HEK293 (cell line): ENCODE results near the gene NFATC2IP.

Source experiments
- CTCF ChIP-seq: fragments of 450-650 bp; formaldehyde crosslinking; IDR thresholded peaks from 2 replicates; pipeline ENCODE4 v1.5.1; 2016; ENCODE audit warnings: missing biosample characterization, missing genetic modification characterization
- KLF10 ChIP-seq: fragments of 450-650 bp; IDR thresholded peaks from 2 replicates; pipeline ENCODE4 v1.5.1; 2018; ENCODE audit warnings: missing biosample characterization, mild to moderate bottlenecking, missing genetic modification characterization
- KLF16 ChIP-seq: fragments of 450-650 bp; formaldehyde crosslinking; IDR thresholded peaks from 2 replicates; pipeline ENCODE4 v1.5.1; 2017; ENCODE audit warnings: missing biosample characterization, missing genetic modification characterization
- PRDM6 ChIP-seq: fragments of 450-650 bp; formaldehyde crosslinking; IDR thresholded peaks from 2 replicates; pipeline ENCODE4 v1.5.1; 2017; ENCODE audit warnings: missing biosample characterization, missing genetic modification characterization
- SP2 ChIP-seq: fragments of 450-650 bp; formaldehyde crosslinking; IDR thresholded peaks from 2 replicates; pipeline ENCODE4 v1.5.1; 2016; ENCODE audit warnings: missing biosample characterization, missing genetic modification characterization
- YY1 ChIP-seq: fragments of 450-650 bp; formaldehyde crosslinking; IDR thresholded peaks from 2 replicates; pipeline ENCODE4 v1.5.1; 2018; ENCODE audit warnings: missing biosample characterization, missing genetic modification characterization
- ZBTB20 ChIP-seq: fragments of 450-650 bp; formaldehyde crosslinking; IDR thresholded peaks from 2 replicates; pipeline ENCODE4 v1.5.1; 2016; ENCODE audit warnings: missing biosample characterization, missing genetic modification characterization
- ZNF544 ChIP-seq: fragments of 450-650 bp; formaldehyde crosslinking; IDR thresholded peaks from 2 replicates; pipeline ENCODE4 v1.5.0; 2017; ENCODE audit warnings: missing biosample characterization, missing genetic modification characterization
- ZNF558 ChIP-seq: fragments of 450-650 bp; formaldehyde crosslinking; IDR thresholded peaks from 2 replicates; pipeline ENCODE4 v1.5.1; 2016; ENCODE audit warnings: missing biosample characterization, missing genetic modification characterization
- ZSCAN30 ChIP-seq: fragments of 450-650 bp; IDR thresholded peaks from 2 replicates; pipeline ENCODE4 v1.5.1; 2018; ENCODE audit warnings: missing biosample characterization, mild to moderate bottlenecking, missing genetic modification characterization, moderate library complexity

GRCh38 chr16:28901862-28902261 is 48.9 kb upstream of the NFATC2IP start:
- no peak for TF ChIP-seq ZSCAN30 (tag by site-specific recombination)
- no peak for TF ChIP-seq ZNF544
- TF ChIP-seq PRDM6 (tag by site-specific recombination), result no peak
- TF ChIP-seq CTCF, result no peak
- TF ChIP-seq KLF16, result no peak
- TF ChIP-seq SP2, result no peak
- no peak for TF ChIP-seq ZNF558 (tag by site-specific recombination)
- no peak for TF ChIP-seq KLF10 (tag by site-specific recombination)
- TF ChIP-seq ZBTB20 (tag by site-specific recombination), result no peak
- no peak for TF ChIP-seq YY1 (tag by site-specific recombination)
